Neutrophil (primary cell): ENCODE data around the gene DNMT3A.

Experiments
- H3K27ac ChIP-seq: fragments of 200-600 bp; sonication (generic); 2 replicates; pipeline ENCODE4 v1.5.1; 2016; ENCODE audit warnings: mild to moderate bottlenecking, moderate library complexity
- H3K27me3 ChIP-seq: fragments of 200-600 bp; sonication (generic); 2 replicates; pipeline ENCODE4 v1.6.0; 2016; ENCODE audit warnings: mild to moderate bottlenecking
- H3K36me3 ChIP-seq: fragments of 200-600 bp; sonication (generic); 2 replicates; pipeline ENCODE4 v1.5.1; 2017
- H3K4me1 ChIP-seq, 2 experiments: fragments of 200-600 bp in 1 of 2; sonication (generic) in 1 of 2; 1 replicate in 1 of 2; 2 replicates in 1 of 2; pipeline versions ENCODE4 v1.5.1 to v1.6.1; 2013 to 2016; ENCODE audit warnings: low read depth in 1 of 2, low read length in 1 of 2, mild to moderate bottlenecking in 1 of 2, moderate library complexity in 1 of 2; ENCODE audit not compliant: control insufficient read depth in 1 of 2, insufficient read depth in 1 of 2
- H3K4me3 ChIP-seq, 2 experiments: fragments of 200-600 bp in 1 of 2; sonication (generic) in 1 of 2; 1 replicate in 1 of 2; 2 replicates in 1 of 2; pipeline ENCODE4 v1.5.1; 2013 to 2016; ENCODE audit warnings: low read depth in 1 of 2, low read length in 1 of 2, mild to moderate bottlenecking in 1 of 2, moderate library complexity in 1 of 2
- H3K9me3 ChIP-seq: fragments of 200-600 bp; sonication (generic); 2 replicates; pipeline ENCODE4 v1.5.1; 2016
- TF ChIP-seq, protein P1 (sequence below): fragments of 200-600 bp; sonication (generic); IDR thresholded peaks from 2 replicates; pipeline ENCODE4 v1.5.1; 2016; ENCODE audit warnings: antibody characterized with exemption

The DNMT3A gene

DNA sequence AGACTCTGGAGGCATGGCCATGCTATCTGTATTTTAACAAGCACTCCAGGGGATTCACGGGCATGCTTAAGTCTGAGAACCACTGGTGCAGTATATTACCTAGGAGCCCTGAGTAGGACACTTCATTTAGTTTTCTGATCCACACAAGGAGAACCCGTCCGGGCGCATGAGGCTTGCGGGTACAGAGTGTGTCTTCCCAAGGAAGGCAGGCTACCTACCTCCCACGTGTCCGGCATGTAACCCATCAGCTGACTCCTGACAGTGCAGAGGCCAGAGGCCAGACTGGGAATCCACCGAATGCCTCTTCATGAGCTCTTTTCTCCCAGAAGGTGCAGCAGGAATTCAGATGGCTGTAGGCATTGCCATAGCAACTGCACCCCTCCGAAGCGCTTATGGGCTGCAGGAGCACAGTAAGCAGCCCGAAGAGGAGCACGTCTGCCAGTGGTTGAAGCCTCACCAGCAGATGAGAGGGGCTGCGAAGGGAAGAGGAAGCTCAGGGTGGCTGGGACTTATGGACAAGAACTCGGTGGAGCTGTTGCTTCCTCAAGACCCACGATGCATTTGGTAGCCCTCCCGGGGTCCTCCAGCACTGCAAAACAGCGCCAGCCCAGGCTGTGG, 33.8 kb upstream of the DNMT3A start:
- no peak overlapping the region for H3K4me3 ChIP-seq
- peaks cover 14% of the 10 kb centered on the region for H3K27me3 ChIP-seq
- H3K4me1 ChIP-seq = peaks cover 9 to 10% of the 10 kb centered on the region in 2 experiments
- H3K27ac ChIP-seq = no peak overlapping the region
- no peaks in the 10 kb centered on the region for H3K36me3 ChIP-seq
- no peaks in the 10 kb centered on the region for H3K9me3 ChIP-seq
- TF ChIP-seq, protein P1, sequence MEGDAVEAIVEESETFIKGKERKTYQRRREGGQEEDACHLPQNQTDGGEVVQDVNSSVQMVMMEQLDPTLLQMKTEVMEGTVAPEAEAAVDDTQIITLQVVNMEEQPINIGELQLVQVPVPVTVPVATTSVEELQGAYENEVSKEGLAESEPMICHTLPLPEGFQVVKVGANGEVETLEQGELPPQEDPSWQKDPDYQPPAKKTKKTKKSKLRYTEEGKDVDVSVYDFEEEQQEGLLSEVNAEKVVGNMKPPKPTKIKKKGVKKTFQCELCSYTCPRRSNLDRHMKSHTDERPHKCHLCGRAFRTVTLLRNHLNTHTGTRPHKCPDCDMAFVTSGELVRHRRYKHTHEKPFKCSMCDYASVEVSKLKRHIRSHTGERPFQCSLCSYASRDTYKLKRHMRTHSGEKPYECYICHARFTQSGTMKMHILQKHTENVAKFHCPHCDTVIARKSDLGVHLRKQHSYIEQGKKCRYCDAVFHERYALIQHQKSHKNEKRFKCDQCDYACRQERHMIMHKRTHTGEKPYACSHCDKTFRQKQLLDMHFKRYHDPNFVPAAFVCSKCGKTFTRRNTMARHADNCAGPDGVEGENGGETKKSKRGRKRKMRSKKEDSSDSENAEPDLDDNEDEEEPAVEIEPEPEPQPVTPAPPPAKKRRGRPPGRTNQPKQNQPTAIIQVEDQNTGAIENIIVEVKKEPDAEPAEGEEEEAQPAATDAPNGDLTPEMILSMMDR = no peak

DNA sequence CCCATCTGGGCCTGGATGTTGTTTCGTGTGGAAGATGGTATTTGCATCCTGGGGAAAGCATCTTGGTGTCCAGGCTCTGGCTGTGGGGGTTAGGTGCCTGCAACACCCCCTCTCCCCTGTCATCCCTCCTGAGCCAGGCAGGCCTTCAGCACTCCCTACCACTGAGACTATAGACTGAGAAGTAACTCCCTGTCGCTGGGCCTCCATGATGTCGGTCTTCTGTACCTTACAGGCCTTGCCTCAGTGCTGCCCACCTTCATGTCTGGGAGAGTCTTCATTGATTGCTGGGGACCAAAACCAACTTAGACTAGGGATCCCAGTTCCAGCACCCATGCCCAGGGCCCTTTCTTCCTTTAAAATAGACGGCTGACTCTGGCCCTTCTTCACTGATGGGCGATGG, 33.1 kb upstream of the DNMT3A start:
- Histone ChIP-seq H3K36me3 (no peaks in the 10 kb centered on the region), H3K4me1 (peaks cover 9 to 10% of the 10 kb centered on the region in 2 experiments), H3K27ac (no peak overlapping the region), H3K9me3 (no peaks in the 10 kb centered on the region), H3K27me3 (peaks cover 14% of the 10 kb centered on the region), H3K4me3 (no peak overlapping the region)
- TF ChIP-seq, protein P1 = no peak

DNA sequence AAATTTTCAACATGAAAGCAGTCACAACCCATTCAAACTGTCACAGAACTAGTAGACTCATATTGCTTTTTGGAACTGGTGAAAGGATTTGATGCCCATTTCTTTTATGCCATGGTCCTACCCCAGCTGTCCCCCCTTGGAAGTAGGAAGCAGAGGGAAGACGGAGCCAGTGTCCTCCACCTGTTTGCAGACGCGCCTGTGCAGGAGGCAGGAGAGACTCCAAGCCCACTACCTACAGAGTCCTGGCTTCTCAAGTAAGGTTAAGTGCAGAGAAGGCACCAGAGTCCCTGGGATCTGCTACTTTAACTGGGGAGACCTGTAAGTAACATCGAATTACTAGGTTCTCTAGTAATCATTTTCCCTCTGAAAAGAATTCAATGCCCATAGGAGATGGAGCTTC, 32.7 kb upstream of the DNMT3A start:
- H3K4me1 ChIP-seq = peaks cover 9 to 10% of the 10 kb centered on the region in 2 experiments
- peaks cover 14% of the 10 kb centered on the region for H3K27me3 ChIP-seq
- H3K9me3 ChIP-seq = no peaks in the 10 kb centered on the region
- H3K36me3 ChIP-seq = no peaks in the 10 kb centered on the region
- TF ChIP-seq, protein P1 = no peak
- H3K4me3 ChIP-seq = no peak overlapping the region
- no peak overlapping the region for H3K27ac ChIP-seq

DNA sequence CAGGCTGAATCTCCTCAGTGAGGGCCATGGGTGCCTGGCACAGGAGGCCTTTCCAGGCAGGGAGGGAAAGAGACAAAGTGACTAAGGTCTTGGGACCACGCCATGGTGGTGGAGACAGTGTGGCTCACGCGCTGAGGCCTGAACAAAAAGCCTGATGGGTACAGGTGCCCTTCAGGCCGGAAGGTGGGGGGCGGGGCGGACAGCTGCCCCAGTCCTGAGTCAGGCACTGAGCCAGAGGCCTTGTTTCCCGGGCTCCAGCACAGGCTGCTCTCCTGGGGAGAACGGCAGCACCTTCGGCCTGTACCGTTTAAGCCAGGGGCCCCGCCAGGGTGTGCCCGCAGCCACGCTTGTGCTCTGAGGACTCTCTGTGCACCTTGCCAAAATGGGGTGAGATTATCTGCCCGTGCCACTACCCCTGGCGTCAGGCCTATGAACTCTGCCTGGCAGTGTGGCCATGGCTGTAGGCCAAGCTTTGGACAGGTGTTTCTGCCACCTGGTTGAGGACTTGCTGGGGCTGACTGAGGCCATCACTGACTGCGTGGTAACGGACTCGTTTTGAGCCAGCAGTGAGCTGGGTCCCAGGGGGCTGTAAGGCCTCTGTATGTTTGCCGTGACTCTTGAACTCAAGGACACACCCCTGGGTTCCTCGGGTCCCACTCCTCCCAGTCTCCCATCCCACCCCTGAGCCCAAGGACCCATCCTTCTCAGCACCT, 31.7 kb upstream of the DNMT3A start:
- no peak overlapping the region for H3K4me3 ChIP-seq
- no peak overlapping the region for H3K27ac ChIP-seq
- H3K36me3 ChIP-seq = no peaks in the 10 kb centered on the region
- TF ChIP-seq, protein P1 = no peak
- H3K4me1 ChIP-seq = peaks cover 9 to 10% of the 10 kb centered on the region in 2 experiments
- H3K9me3 ChIP-seq = no peaks in the 10 kb centered on the region
- peaks cover 14% of the 10 kb centered on the region for H3K27me3 ChIP-seq

DNA sequence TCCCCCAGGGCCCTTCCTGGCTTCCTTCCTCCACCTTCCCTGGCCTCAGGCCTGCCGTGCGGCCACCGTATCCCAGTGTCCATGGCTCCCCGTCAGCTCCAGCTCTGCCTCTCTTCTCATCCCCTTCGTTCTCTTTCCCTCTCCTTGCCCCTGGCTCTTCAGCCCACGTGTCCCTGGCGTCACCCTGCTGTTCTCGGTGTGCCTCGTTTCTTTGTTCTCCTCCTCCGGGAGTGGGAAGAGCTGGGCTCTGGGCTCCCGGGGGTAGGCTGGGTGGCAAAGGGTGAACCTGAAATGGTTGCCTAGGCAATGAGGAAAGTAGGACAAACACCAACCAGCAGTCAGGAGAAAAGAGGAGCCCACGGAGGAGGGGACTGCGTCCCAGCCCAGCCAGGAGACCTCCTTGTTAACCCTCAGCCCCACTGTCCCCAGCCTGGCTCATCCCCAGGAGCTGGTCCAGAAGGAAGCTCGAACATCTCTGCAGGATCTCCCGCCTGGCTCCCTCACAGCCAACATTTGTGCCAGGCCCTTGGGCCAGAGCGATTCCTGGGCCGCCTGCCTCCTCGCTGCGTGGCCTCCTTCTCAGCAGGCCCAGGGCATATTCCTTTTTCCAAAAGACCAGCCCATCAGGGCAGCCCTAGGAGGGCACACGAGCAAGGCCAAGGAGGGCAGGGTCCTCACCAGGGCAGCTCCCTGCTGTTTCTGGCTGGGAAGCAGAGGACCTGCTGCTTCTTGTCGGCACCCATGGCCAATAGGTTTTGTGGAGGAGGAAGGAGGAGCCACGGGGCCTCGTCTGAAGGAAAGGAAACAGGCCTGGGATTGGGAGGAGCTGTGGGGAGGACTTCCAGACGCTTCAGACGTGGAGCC, 30.9 kb upstream of the DNMT3A start:
- Histone ChIP-seq H3K27me3 (peaks cover 10% of the 10 kb centered on the region), H3K4me3 (no peak overlapping the region), H3K9me3 (no peaks in the 10 kb centered on the region), H3K36me3 (no peaks in the 10 kb centered on the region), H3K27ac (no peak overlapping the region), H3K4me1 (peaks cover 9 to 10% of the 10 kb centered on the region in 2 experiments)
- TF ChIP-seq, protein P1 = no peak
